Measurements from ENCODE around the gene ZBTB20. TPM values are rescaled to one million over a fixed set of nuclear protein-coding genes. Genes with fewer than 3 reads are reported as not detected.

ZBTB20 gene
- total and polyA plus RNA-seq, 4 donors, result 0.88 to 83.2 (median 20.4) TPM

GRCh38 chr3:114286266-114286665 lies 860.8 kb downstream of the ZBTB20 start:
- DNase-seq (ENCODE audit: low spot score), result no peak
- H3K9me3 ChIP-seq (ENCODE audit: control insufficient read depth in 4 of 4, low read length in 3 of 4), result no peaks in the 10 kb centered on the region
- H3K4me3 ChIP-seq (ENCODE audit: low read depth in 1 of 3, low read length in 3 of 3), result no peak overlapping the region
- TF ChIP-seq, protein P1, sequence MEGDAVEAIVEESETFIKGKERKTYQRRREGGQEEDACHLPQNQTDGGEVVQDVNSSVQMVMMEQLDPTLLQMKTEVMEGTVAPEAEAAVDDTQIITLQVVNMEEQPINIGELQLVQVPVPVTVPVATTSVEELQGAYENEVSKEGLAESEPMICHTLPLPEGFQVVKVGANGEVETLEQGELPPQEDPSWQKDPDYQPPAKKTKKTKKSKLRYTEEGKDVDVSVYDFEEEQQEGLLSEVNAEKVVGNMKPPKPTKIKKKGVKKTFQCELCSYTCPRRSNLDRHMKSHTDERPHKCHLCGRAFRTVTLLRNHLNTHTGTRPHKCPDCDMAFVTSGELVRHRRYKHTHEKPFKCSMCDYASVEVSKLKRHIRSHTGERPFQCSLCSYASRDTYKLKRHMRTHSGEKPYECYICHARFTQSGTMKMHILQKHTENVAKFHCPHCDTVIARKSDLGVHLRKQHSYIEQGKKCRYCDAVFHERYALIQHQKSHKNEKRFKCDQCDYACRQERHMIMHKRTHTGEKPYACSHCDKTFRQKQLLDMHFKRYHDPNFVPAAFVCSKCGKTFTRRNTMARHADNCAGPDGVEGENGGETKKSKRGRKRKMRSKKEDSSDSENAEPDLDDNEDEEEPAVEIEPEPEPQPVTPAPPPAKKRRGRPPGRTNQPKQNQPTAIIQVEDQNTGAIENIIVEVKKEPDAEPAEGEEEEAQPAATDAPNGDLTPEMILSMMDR (IDR thresholded peaks at IDR 0.05; ENCODE audit: low read depth, low read length, missing input control), result no peak
- TF ChIP-seq ZBTB33 (IDR thresholded peaks at IDR 0.05) (no peak), GABPA (IDR thresholded peaks at IDR 0.05 in 1 of 2, conservative IDR thresholded peaks at IDR 0.05 in 1 of 2) (no peak), RXRA (IDR thresholded peaks at IDR 0.05) (no peak), JUND (IDR thresholded peaks at IDR 0.05) (no peak), FOXA1 (IDR thresholded peaks at IDR 0.05) (no peak), TAF1 (conservative IDR thresholded peaks at IDR 0.05) (no peak)
- TF ChIP-seq, protein P2, sequence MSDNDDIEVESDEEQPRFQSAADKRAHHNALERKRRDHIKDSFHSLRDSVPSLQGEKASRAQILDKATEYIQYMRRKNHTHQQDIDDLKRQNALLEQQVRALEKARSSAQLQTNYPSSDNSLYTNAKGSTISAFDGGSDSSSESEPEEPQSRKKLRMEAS (IDR thresholded peaks at IDR 0.05), result no peak
- no peaks in the 10 kb centered on the region for H3K27me3 ChIP-seq (ENCODE audit: control insufficient read depth in 4 of 4, insufficient read depth in 4 of 4, low read length in 3 of 4)
- 83% methylated on average over 2 of the region's 2 CpGs for WGBS
- H3K27ac ChIP-seq (ENCODE audit: low read depth in 1 of 2, low read length in 2 of 2), result no peak overlapping the region
- H3K9ac ChIP-seq (ENCODE audit: low read depth in 1 of 2, low read length in 2 of 2), result no peak overlapping the region
- H3K36me3 ChIP-seq (ENCODE audit: control insufficient read depth in 4 of 4, insufficient read depth in 3 of 4, low read depth in 1 of 4, low read length in 3 of 4), result no peaks in the 10 kb centered on the region
- H3K4me1 ChIP-seq (ENCODE audit: control insufficient read depth in 4 of 4, insufficient read depth in 4 of 4, low read length in 3 of 4), result no peaks in the 10 kb centered on the region

DNA sequence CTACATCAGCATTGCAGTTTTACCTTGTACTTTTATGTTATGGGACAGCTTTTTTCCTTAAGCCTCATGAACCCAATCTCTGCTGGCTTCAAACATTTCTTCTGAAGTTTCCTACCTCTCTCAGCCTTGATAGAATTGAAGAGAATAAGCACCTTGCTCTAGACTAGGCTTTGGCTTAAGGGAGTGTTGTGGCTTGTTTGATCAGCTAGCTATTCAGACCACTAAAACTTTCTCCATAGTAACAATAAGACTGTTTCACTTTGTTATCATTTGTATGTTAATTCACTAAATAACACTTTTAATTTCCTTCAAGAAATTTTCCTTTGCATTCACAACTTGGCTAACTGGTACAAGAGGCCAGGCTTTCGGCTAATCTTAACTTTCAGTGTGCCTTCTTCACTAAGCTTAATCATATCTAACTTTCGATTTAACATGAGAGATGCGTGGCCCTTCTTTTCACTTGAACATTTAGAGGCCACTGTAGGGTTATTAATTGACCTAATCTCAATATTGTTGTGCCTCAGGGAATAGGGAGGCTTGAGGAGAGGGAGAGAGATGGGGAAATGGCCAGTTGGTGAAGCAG lies 861.3 kb downstream of the ZBTB20 start:
- no peak overlapping the region for H3K4me3 ChIP-seq (ENCODE audit: low read depth in 1 of 3, low read length in 3 of 3)
- no peaks in the 10 kb centered on the region for H3K4me1 ChIP-seq (ENCODE audit: control insufficient read depth in 4 of 4, insufficient read depth in 4 of 4, low read length in 3 of 4)
- no peak overlapping the region for H3K9ac ChIP-seq (ENCODE audit: low read depth in 1 of 2, low read length in 2 of 2)
- 86% methylated on average over 3 of the region's 3 CpGs for WGBS
- H3K36me3 ChIP-seq (ENCODE audit: control insufficient read depth in 4 of 4, insufficient read depth in 3 of 4, low read depth in 1 of 4, low read length in 3 of 4), result no peaks in the 10 kb centered on the region
- no peak overlapping the region for H3K27ac ChIP-seq (ENCODE audit: low read depth in 1 of 2, low read length in 2 of 2)
- no peaks in the 10 kb centered on the region for H3K27me3 ChIP-seq (ENCODE audit: control insufficient read depth in 4 of 4, insufficient read depth in 4 of 4, low read length in 3 of 4)
- TF ChIP-seq TAF1 (conservative IDR thresholded peaks at IDR 0.05) (no peak), FOXA1 (IDR thresholded peaks at IDR 0.05) (no peak), FOXA2 (IDR thresholded peaks at IDR 0.05) (no peak), HNF4G (IDR thresholded peaks at IDR 0.05) (no peak), RXRA (IDR thresholded peaks at IDR 0.05) (no peak), GABPA (IDR thresholded peaks at IDR 0.05 in 1 of 2, conservative IDR thresholded peaks at IDR 0.05 in 1 of 2) (no peak), SP1 (IDR thresholded peaks at IDR 0.05) (no peak), ATF3 (IDR thresholded peaks at IDR 0.05) (no peak), YY1 (IDR thresholded peaks at IDR 0.05) (no peak), JUND (IDR thresholded peaks at IDR 0.05) (no peak)
- TF ChIP-seq, protein P3, sequence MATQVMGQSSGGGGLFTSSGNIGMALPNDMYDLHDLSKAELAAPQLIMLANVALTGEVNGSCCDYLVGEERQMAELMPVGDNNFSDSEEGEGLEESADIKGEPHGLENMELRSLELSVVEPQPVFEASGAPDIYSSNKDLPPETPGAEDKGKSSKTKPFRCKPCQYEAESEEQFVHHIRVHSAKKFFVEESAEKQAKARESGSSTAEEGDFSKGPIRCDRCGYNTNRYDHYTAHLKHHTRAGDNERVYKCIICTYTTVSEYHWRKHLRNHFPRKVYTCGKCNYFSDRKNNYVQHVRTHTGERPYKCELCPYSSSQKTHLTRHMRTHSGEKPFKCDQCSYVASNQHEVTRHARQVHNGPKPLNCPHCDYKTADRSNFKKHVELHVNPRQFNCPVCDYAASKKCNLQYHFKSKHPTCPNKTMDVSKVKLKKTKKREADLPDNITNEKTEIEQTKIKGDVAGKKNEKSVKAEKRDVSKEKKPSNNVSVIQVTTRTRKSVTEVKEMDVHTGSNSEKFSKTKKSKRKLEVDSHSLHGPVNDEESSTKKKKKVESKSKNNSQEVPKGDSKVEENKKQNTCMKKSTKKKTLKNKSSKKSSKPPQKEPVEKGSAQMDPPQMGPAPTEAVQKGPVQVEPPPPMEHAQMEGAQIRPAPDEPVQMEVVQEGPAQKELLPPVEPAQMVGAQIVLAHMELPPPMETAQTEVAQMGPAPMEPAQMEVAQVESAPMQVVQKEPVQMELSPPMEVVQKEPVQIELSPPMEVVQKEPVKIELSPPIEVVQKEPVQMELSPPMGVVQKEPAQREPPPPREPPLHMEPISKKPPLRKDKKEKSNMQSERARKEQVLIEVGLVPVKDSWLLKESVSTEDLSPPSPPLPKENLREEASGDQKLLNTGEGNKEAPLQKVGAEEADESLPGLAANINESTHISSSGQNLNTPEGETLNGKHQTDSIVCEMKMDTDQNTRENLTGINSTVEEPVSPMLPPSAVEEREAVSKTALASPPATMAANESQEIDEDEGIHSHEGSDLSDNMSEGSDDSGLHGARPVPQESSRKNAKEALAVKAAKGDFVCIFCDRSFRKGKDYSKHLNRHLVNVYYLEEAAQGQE (IDR thresholded peaks at IDR 0.05), result no peak
- TF ChIP-seq, protein P1 (IDR thresholded peaks at IDR 0.05; ENCODE audit: low read depth, low read length, missing input control), result no peak
- DNase-seq (ENCODE audit: low spot score), result no peak
- H3K9me3 ChIP-seq (ENCODE audit: control insufficient read depth in 4 of 4, low read length in 3 of 4), result no peaks in the 10 kb centered on the region

All from liver (tissue), 9 donors.